Right lobe of liver (tissue), 6 donors: Measurements from ENCODE around the gene OVCH2. TPM values are rescaled to one million over a fixed set of nuclear protein-coding genes. Genes with fewer than 3 reads are reported as not detected.

ENCODE experiments used
- ATAC-seq, 4 donors: fragments of 200-7000 bp; cut with Tn5 transposase; one replicate each; pipeline ENCODE4 v1.9.1; 2020; ENCODE audit warnings: mild to moderate bottlenecking in 4 of 4, moderate library complexity in 4 of 4
- DNase-seq, 3 donors: peaks; one replicate each; pipeline ENCODE4 v3.0.0-alpha.2; 2020
- H3K27ac ChIP-seq, 3 donors: fragments of 200-600 bp; one replicate each; pipeline ENCODE4 v1.8.0; 2022
- H3K27me3 ChIP-seq, 2 donors: fragments of 200-600 bp; one replicate each; pipeline ENCODE4 v1.8.0; 2022
- H3K36me3 ChIP-seq, 4 donors: fragments of 200-600 bp; sonication (generic) in 1 of 4; one replicate each; pipeline versions ENCODE4 v1.5.1 to v1.8.0; 2017 to 2022; ENCODE audit warnings: control low read depth in 1 of 4
- H3K4me1 ChIP-seq, 4 donors: fragments of 200-600 bp; sonication (generic) in 1 of 4; one replicate each; pipeline versions ENCODE4 v1.5.1 to v1.8.0; 2017 to 2022; ENCODE audit warnings: control low read depth in 1 of 4
- H3K4me3 ChIP-seq, 3 donors: fragments of 200-600 bp; one replicate each; pipeline ENCODE4 v1.8.0; 2022
- H3K9me3 ChIP-seq, 4 donors: fragments of 200-600 bp; sonication (generic) in 1 of 4; one replicate each; pipeline versions ENCODE4 v1.5.1 to v1.8.0; 2017 to 2022; ENCODE audit warnings: control low read depth in 1 of 4
- CTCF ChIP-seq, 4 donors: fragments of 200-600 bp in 3 of 4; fragments of 450-650 bp in 1 of 4; IDR thresholded peaks; one replicate each; pipeline versions ENCODE4 v1.5.1 to v1.8.0; 2016 to 2022; ENCODE audit warnings: antibody characterized with exemption in 4 of 4, mild to moderate bottlenecking in 2 of 4
- POLR2A ChIP-seq: fragments of 450-650 bp; IDR thresholded peaks from one replicate; pipeline ENCODE4 v1.6.1; 2017; ENCODE audit warnings: antibody characterized with exemption, mild to moderate bottlenecking
- WGBS: methylation state at CpG from one replicate; pipeline ENCODE4 v1.1.6; 2018; ENCODE audit warnings: low coverage, low lambda C conversion rate; ENCODE audit not compliant: insufficient coverage; ENCODE audit errors: missing lambda C conversion rate; 5-methylcytosine and 5-hydroxymethylcytosine counted together
- intact Hi-C, 2 donors: fragments of 100-400 bp; cut with DNase I; formaldehyde crosslinking; loops; one replicate each; pipeline versions ENCODE4 v1.11.2 to v1.14.1; 2022
- total RNA-seq, 6 experiments: library from RNA; depleted of rRNA in 2 of 6; stranded (reverse); fragments of >200 nt in 2 of 6; fragmentation: NEBNext Ultra II Directional in 3 of 6; extraction: Animal tissue kit (Norgen Biotek cat#: 25700) in 3 of 6; gene quantifications; one replicate each; pipeline versions ENCODE4 v1.1.0 to v1.2.4, GENCODE V29; 2016 to 2023
- donor health status: DM: no; HTN: yes; CAD: no.
- donor health status: DM: no; HTN: no; CAD: no.
- donor health status: DM: no; HTN: no; CAD: no.
- donor health status: DM: no; HTN: yes; CAD: no.
- donor health status: DM: no; HTN: yes; CAD: no.

OVCH2 gene
- total RNA-seq, 6 experiments from 2014 or later = not detected

GRCh38 chr11:7690648-7691047 is 15.6 kb downstream of the OVCH2 start:
- WGBS = 59% methylated on average over 6 of the region's 6 CpGs
- Histone ChIP-seq H3K4me1 (peaks cover 0 to 5% (median 0%) of the 10 kb centered on the region in 4 donors), H3K9me3 (no peaks in the 10 kb centered on the region), H3K4me3 (no peak overlapping the region), H3K27ac (no peak overlapping the region), H3K27me3 (no peaks in the 10 kb centered on the region), H3K36me3 (no peaks in the 10 kb centered on the region)
- DNase-seq (no peak), ATAC-seq (peak in 2 of 4 donors; percentile 42 to 66)
- intact Hi-C loops = no loop called here
- no peak for TF ChIP-seq POLR2A
- TF ChIP-seq CTCF (IDR thresholded peaks at IDR 0.05) = peak in 2 of 4 donors; percentile 31 to 35

GRCh38 chr11:7689239-7689638 is 17.0 kb downstream of the OVCH2 start:
- Histone ChIP-seq H3K4me1 (peaks cover 0 to 2% (median 0%) of the 10 kb centered on the region in 4 donors), H3K27ac (no peak overlapping the region), H3K36me3 (no peaks in the 10 kb centered on the region), H3K27me3 (no peaks in the 10 kb centered on the region), H3K9me3 (no peaks in the 10 kb centered on the region), H3K4me3 (no peak overlapping the region)
- TF ChIP-seq POLR2A (no peak), CTCF (IDR thresholded peaks at IDR 0.05) (no peak)
- DNase-seq (no peak), ATAC-seq (no peak)
- WGBS = 75% methylated on average over 2 of the region's 4 CpGs
- intact Hi-C loops = no loop called here

- Histone ChIP-seq H3K4me3 (no peak overlapping the region), H3K27me3 (no peaks in the 10 kb centered on the region), H3K4me1 (no peaks in the 10 kb centered on the region), H3K9me3 (no peaks in the 10 kb centered on the region), H3K27ac (no peak overlapping the region), H3K36me3 (no peaks in the 10 kb centered on the region)
- intact Hi-C loops = no loop called here
- 6% methylated on average over 4 of the region's 4 CpGs for WGBS
- TF ChIP-seq POLR2A (no peak), CTCF (IDR thresholded peaks at IDR 0.05) (peak; percentile 68 to 85 (median 76))
- DNase-seq (no peak), ATAC-seq (peak; percentile 69 to 84 (median 76))
Measured at GRCh38 chr11:7688238-7688826, 17.9 kb downstream of the OVCH2 start.

- no peak for TF ChIP-seq CTCF (IDR thresholded peaks at IDR 0.05)
- no peak for TF ChIP-seq POLR2A
- ATAC-seq = no peak
- Histone ChIP-seq H3K4me1 (no peaks in the 10 kb centered on the region), H3K4me3 (no peak overlapping the region), H3K9me3 (no peaks in the 10 kb centered on the region), H3K27me3 (no peaks in the 10 kb centered on the region), H3K36me3 (no peaks in the 10 kb centered on the region), H3K27ac (no peak overlapping the region)
- intact Hi-C loops = no loop called here
- no peak for DNase-seq
- WGBS = 40% methylated on average over 1 of the region's 1 CpG
Measured at GRCh38 chr11:7687386-7687785, 18.9 kb downstream of the OVCH2 start.
